ENCODE results near the gene RRP15.

GRCh38 chr1:218348628-218349071 is 63.6 kb downstream of the RRP15 start:
- TF ChIP-seq REST (IDR thresholded peaks at IDR 0.05; ENCODE audit: insufficient read depth in 1 of 2, low read depth in 2 of 2, low read length in 1 of 2) (no peak), CTCF (IDR thresholded peaks at IDR 0.05) (no peak), POLR2AphosphoS5 (IDR thresholded peaks at IDR 0.05; ENCODE audit: low read depth, low read length) (no peak), TCF7L2 (IDR thresholded peaks at IDR 0.05; ENCODE audit: low read depth, low read length) (no peak)

Measured in Panc1 (cell line).